Cortex of kidney (tissue), 1 donor: ENCODE results near the gene RNF224.

Experiments used
- DNase-seq: peaks from one replicate; lab custom pipeline; 2025; lab: John Stamatoyannopoulos, UW

Gene RNF224

GRCh38 chr9:137227054-137227852 is at the start of gene RNF224:
Gene RNF224 (plus strand): TSS chr9:137227502. CDS start chr9:137228336, 834 bp downstream.
- DNase-seq: no peak

GRCh38 chr9:137178201-137178938 is 48.9 kb upstream of the RNF224 start:
- no peak for DNase-seq

GRCh38 chr9:137178939-137179630 is 48.2 kb upstream of the RNF224 start:
- DNase-seq: no peak

- DNase-seq: no peak
Measured at GRCh38 chr9:137179761-137180160, 47.5 kb upstream of the RNF224 start.

GRCh38 chr9:137180491-137180890 is 46.8 kb upstream of the RNF224 start:
- no peak for DNase-seq

GRCh38 chr9:137181680-137182079 is 45.6 kb upstream of the RNF224 start:
- no peak for DNase-seq

- no peak for DNase-seq
Measured at GRCh38 chr9:137182836-137183235, 44.5 kb upstream of the RNF224 start.

GRCh38 chr9:137183980-137184595 is 43.2 kb upstream of the RNF224 start:
- no peak for DNase-seq

GRCh38 chr9:137184881-137185660 is 42.2 kb upstream of the RNF224 start:
- no peak for DNase-seq

- DNase-seq: no peak
Measured at GRCh38 chr9:137185921-137186320, 41.4 kb upstream of the RNF224 start.

- no peak for DNase-seq
Measured at GRCh38 chr9:137186385-137186784, 40.9 kb upstream of the RNF224 start.

- DNase-seq: no peak
Measured at GRCh38 chr9:137187386-137187785, 39.9 kb upstream of the RNF224 start.

- DNase-seq: no peak
Measured at GRCh38 chr9:137188086-137188489, 39.2 kb upstream of the RNF224 start.

- peak; percentile 79 for DNase-seq
Measured at GRCh38 chr9:137188490-137189296, 38.6 kb upstream of the RNF224 start, which contains the start of the genes ANAPC2 and SSNA1. Gene ANAPC2 (minus strand): TSS chr9:137188560. CDS start chr9:137188532, 28 bp downstream. Gene SSNA1 (plus strand): TSS chr9:137188676. CDS start chr9:137188727, 51 bp downstream.

GRCh38 chr9:137189297-137190295 is 37.7 kb upstream of the RNF224 start:
- no peak for DNase-seq

- DNase-seq: no peak
Measured at GRCh38 chr9:137190315-137190856, 36.9 kb upstream of the RNF224 start.

GRCh38 chr9:137191245-137191644 is 36.1 kb upstream of the RNF224 start:
- no peak for DNase-seq

GRCh38 chr9:137191691-137192447 is 35.4 kb upstream of the RNF224 start:
- no peak for DNase-seq
